Activated naive CD8-positive, alpha-beta T cell treated with anti-CD3 and anti-CD28 coated beads, Interleukin-2, amount 50 U/mL, for 24 hours (primary cell): ENCODE results near the gene TMPRSS9.
"Not testable (repeated sequence)": the region's sequence is repeated elsewhere in the genome, so short reads cannot be mapped to it uniquely, and the experiment has no call there.

Source experiments
- ATAC-seq: fragments of 150-1000 bp; cut with Tn5 transposase; one replicate; pipeline ENCODE4 v1.10.0; 2021
- DNase-seq: peaks from one replicate; pipeline ENCODE4 v3.0.0; 2021
- H3K27ac Mint-ChIP-seq: one replicate; pipeline ENCODE4 v1.8.0; 2021; ENCODE audit warnings: mild to moderate bottlenecking, mixed read lengths
- H3K27me3 Mint-ChIP-seq: one replicate; pipeline ENCODE4 v1.8.0; 2021; ENCODE audit warnings: mixed read lengths
- H3K36me3 Mint-ChIP-seq: one replicate; pipeline ENCODE4 v1.8.0; 2021; ENCODE audit warnings: low read depth, mixed read lengths
- H3K4me1 Mint-ChIP-seq: one replicate; pipeline ENCODE4 v1.8.0; 2021; ENCODE audit warnings: mixed read lengths
- H3K4me3 Mint-ChIP-seq: one replicate; pipeline ENCODE4 v1.8.0; 2021; ENCODE audit warnings: mild to moderate bottlenecking, moderate library complexity, mixed read lengths
- H3K9me3 Mint-ChIP-seq: one replicate; pipeline ENCODE4 v1.8.0; 2021; ENCODE audit warnings: mixed read lengths

The TMPRSS9 gene

DNA sequence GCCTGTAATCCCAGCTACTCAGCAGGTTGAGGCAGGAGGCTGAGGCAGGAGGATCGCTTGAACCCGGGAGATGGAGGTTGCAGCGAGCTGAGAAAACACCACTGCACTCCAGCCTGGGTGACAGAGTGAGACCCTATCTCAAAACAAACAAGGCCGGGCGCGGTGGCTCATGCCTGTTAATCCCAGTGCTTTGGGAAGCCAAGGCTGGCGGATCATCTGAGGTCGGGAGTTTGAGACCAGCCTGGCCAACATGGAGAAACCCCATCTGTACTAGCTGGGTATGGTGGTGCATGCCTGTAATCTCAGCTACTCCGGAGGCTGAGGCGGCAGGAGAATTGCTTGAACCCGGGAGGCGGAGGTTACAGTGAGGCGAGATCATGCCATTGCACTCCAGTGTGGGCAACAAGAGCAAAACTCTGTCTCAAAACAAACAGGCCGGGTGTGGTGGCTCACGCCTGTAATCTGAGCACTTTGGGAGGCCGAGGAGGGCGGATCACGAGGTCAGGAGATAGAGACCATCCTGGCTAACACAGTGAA, 35.3 kb downstream of the TMPRSS9 start:
- not testable (repeated sequence) for H3K27ac Mint-ChIP-seq, DNase-seq, ATAC-seq, H3K4me1 Mint-ChIP-seq, H3K36me3 Mint-ChIP-seq, H3K27me3 Mint-ChIP-seq, H3K9me3 Mint-ChIP-seq, H3K4me3 Mint-ChIP-seq

DNA sequence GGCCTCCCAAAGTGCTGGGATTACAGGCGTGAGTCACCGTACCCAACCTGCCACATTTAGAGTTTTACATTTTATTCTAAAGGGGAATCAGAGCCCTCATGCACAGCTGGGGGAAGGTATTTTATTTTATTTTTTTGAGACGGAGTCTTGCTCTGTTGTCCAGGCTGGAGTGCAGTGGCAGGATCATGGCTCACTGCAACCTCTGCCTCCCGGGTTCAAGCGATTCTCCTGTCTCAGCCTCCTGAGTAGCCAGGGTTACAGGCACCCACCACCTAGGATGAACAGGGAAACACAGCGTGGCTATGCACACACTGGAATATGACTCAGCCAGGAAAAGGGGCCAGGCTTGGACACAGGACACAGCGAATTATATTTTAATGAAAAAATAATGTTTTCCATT, 37.1 kb downstream of the TMPRSS9 start:
- not testable (repeated sequence) for H3K27ac Mint-ChIP-seq, ATAC-seq, DNase-seq, H3K4me3 Mint-ChIP-seq, H3K27me3 Mint-ChIP-seq, H3K36me3 Mint-ChIP-seq, H3K4me1 Mint-ChIP-seq, H3K9me3 Mint-ChIP-seq

DNA sequence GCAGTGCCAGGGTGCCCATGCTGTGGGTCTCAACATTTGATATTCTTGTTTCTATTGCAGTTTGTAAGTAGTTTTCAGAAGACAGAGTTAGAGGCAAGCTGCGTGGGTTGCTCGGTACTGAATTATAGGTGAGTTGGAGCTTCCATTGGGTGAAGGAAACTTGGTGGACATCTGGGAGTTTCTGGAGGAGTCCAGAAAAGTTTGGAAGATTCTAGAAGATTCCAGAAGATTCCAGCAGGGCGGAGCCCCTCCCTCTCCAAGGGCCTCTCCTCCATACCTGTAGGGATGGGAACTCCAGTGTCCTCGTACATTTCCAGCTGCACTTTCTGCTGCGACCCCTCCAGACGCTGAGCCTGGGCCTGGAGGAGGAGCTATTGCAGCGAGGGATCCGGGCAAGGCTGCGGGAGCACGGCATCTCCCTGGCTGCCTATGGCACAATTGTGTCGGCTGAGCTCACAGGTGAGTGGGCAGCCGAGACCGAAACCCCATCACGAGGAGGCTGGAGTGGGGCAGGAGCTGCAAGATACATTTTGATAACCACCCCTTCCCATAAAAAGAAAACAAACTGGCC, 38.8 kb downstream of the TMPRSS9 start:
- no peaks in the 10 kb centered on the region for H3K9me3 Mint-ChIP-seq
- DNase-seq (no peak), ATAC-seq (no peak)
- H3K4me1 Mint-ChIP-seq, result peaks cover 2% of the 10 kb centered on the region
- H3K36me3 Mint-ChIP-seq, result no peaks in the 10 kb centered on the region
- H3K4me3 Mint-ChIP-seq, result no peak overlapping the region
- H3K27ac Mint-ChIP-seq, result no peak overlapping the region
- no peaks in the 10 kb centered on the region for H3K27me3 Mint-ChIP-seq

DNA sequence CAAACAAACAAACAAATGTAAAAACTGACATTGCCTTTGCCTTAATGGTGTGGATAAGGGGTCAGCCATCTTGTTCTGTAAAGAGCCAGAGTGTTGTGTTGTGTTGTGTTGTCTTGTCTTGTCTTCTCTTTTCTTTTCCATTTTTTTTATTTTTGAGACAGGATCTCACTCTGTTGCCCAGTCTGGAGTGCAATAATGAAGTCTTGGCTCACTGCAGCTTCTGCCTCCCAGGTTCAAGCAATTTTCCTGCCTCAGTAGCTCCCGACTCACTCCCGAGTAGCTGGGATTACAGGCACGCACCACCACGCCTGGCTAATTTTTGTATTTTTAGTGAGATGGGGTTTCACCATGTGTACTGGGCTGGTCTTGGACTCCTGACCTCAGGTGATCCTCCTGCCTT, 39.5 kb downstream of the TMPRSS9 start:
- no peaks in the 10 kb centered on the region for H3K4me1 Mint-ChIP-seq
- H3K4me3 Mint-ChIP-seq, result no peak overlapping the region
- H3K9me3 Mint-ChIP-seq, result no peaks in the 10 kb centered on the region
- no peaks in the 10 kb centered on the region for H3K36me3 Mint-ChIP-seq
- DNase-seq (no peak), ATAC-seq (no peak)
- H3K27ac Mint-ChIP-seq, result no peak overlapping the region
- H3K27me3 Mint-ChIP-seq, result no peaks in the 10 kb centered on the region

DNA sequence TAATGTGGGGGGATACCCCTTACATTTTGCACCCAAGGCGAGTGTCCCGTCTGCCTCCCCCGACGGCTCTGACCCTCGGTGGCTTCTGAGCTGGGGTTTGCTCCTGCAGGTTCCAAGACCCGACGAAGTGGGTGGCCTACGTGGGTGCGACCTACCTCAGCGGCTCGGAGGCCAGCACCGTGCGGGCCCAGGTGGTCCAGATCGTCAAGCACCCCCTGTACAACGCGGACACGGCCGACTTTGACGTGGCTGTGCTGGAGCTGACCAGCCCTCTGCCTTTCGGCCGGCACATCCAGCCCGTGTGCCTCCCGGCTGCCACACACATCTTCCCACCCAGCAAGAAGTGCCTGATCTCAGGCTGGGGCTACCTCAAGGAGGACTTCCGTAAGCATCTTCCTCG, 48.2 kb downstream of the TMPRSS9 start:
- ATAC-seq (no peak), DNase-seq (no peak)
- no peaks in the 10 kb centered on the region for H3K36me3 Mint-ChIP-seq
- H3K27ac Mint-ChIP-seq, result no peak overlapping the region
- H3K4me1 Mint-ChIP-seq, result no peaks in the 10 kb centered on the region
- no peaks in the 10 kb centered on the region for H3K9me3 Mint-ChIP-seq
- no peak overlapping the region for H3K4me3 Mint-ChIP-seq
- H3K27me3 Mint-ChIP-seq, result peaks cover 2% of the 10 kb centered on the region

DNA sequence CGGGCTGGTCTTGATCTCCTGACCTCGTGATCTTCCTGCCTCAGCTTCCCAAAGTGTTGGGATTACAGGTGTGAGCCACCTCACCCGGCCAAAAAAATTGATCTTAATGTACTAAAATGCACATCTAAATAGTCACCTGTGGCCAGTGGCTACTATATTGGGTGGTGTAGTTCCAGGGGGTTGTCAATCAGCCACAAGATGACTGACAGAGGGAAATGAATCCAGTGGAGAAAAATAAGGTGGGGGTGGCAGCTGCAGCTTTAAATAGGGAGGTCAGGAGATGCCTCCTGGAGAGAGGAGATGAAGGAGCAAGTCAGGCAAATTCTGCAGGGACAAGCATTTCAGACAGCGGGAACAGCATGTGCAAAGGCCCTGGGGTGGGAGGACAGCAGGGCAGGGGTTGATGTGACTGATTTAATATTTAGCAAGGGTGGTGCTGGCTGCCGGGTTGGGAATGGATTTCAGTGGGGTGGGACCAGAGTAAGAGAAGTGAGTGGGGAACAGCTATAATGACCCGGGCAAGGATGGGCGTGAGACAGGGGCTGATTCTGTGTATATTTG, 49.4 kb downstream of the TMPRSS9 start:
- Mint-ChIP-seq H3K4me1 (no peaks in the 10 kb centered on the region), H3K27ac (no peak overlapping the region), H3K9me3 (no peaks in the 10 kb centered on the region), H3K4me3 (no peak overlapping the region), H3K36me3 (no peaks in the 10 kb centered on the region), H3K27me3 (peaks cover 2% of the 10 kb centered on the region)
- ATAC-seq, result no peak
- no peak for DNase-seq

DNA sequence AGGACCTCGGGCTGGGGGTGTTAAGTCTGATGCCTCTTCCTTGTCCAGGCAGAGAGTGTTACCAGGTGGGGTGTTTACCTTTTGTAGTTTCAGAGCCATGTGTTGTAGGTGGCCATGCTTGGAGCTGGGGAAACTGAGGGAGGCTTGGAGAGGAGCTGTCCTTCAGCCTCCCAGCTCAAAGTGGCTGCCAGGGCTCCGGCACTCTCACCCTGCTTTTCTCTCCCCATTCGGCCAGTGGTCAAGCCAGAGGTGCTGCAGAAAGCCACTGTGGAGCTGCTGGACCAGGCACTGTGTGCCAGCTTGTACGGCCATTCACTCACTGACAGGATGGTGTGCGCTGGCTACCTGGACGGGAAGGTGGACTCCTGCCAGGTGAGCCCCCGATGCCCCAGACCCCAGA, 50.0 kb downstream of the TMPRSS9 start:
- H3K36me3 Mint-ChIP-seq, result no peaks in the 10 kb centered on the region

DNA sequence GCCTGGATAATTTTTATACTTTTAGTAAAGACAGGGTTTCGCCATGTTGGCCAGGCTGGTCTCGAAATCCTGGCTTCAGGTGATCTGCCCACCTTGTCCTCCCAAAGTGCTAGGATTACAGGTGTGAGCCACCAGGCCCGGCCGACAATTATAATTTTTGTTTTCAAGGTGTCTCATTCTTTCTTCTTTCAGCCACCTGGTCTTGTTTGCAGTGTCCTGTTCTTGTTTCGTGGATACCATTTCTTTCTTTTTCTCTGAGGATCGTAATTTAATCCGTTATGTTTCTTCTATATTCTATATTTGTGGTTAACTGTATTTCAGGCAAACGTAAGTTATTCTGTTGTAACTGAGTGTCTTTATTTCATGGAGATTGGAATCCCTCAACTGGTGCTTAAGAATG, 51.6 kb downstream of the TMPRSS9 start:
- Mint-ChIP-seq H3K4me1 (no peaks in the 10 kb centered on the region), H3K27me3 (peaks cover 2% of the 10 kb centered on the region), H3K36me3 (no peaks in the 10 kb centered on the region), H3K4me3 (no peak overlapping the region), H3K9me3 (no peaks in the 10 kb centered on the region), H3K27ac (no peak overlapping the region)
- DNase-seq (no peak), ATAC-seq (no peak)

More for the DNA sequence above, 50.0 kb downstream of the TMPRSS9 start:
- DNase-seq (no peak), ATAC-seq (no peak)
- peaks cover 2% of the 10 kb centered on the region for H3K27me3 Mint-ChIP-seq
- no peak overlapping the region for H3K4me3 Mint-ChIP-seq
- no peak overlapping the region for H3K27ac Mint-ChIP-seq
- H3K4me1 Mint-ChIP-seq, result no peaks in the 10 kb centered on the region
- no peaks in the 10 kb centered on the region for H3K9me3 Mint-ChIP-seq

DNA sequence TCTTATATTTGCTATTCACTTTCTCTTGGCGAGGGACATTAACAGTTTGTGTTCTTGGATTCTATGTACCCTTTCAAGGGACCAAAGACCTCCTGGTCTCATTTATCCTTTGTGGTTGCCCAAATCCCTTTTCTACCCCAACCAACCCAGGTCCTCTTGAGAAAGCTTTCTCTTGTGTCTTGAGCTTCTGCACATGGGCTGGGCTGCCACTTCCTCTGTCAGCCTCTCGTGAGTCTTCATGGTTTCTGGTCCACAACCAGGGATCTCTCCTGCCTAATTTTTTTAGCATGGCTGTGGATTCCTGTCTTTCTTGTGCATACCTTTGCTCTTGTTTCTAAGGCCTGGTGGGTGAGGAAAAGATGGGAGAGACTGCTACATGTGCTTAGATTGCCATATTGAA, 52.4 kb downstream of the TMPRSS9 start:
- H3K4me3 Mint-ChIP-seq, result no peak overlapping the region
- peaks cover 2% of the 10 kb centered on the region for H3K27me3 Mint-ChIP-seq
- DNase-seq (no peak), ATAC-seq (no peak)
- H3K4me1 Mint-ChIP-seq, result no peaks in the 10 kb centered on the region
- no peak overlapping the region for H3K27ac Mint-ChIP-seq
- no peaks in the 10 kb centered on the region for H3K9me3 Mint-ChIP-seq
- H3K36me3 Mint-ChIP-seq, result no peaks in the 10 kb centered on the region

DNA sequence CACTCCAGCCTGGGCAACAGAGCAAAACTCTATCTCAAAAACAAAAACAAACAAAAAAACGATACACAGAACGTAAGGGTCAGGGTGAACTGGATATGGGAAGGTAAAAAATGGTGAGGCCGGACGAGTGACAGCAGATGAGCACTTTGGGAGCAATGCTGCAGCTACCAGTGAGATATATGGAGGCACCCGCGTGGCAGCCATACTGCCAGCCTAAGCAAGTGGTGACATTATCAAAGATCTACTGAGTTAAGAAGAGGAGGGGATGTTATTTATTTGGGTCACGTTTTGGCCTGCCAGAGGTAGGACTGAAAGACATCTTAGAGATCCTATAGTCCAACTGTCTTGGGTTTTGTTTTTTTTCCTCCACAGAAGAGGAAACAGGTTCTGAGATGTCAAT, 53.1 kb downstream of the TMPRSS9 start:
- Mint-ChIP-seq H3K9me3 (no peaks in the 10 kb centered on the region), H3K4me1 (no peaks in the 10 kb centered on the region), H3K27me3 (peaks cover 2% of the 10 kb centered on the region), H3K27ac (no peak overlapping the region), H3K4me3 (no peak overlapping the region), H3K36me3 (peaks cover 4% of the 10 kb centered on the region)
- ATAC-seq, result no peak
- no peak for DNase-seq

DNA sequence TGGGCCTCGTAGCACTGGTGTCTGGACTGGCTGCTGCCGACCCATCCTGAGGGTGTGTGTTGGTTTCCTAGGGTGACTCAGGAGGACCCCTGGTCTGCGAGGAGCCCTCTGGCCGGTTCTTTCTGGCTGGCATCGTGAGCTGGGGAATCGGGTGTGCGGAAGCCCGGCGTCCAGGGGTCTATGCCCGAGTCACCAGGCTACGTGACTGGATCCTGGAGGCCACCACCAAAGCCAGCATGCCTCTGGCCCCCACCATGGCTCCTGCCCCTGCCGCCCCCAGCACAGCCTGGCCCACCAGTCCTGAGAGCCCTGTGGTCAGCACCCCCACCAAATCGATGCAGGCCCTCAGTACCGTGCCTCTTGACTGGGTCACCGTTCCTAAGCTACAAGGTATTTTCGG, 53.6 kb downstream of the TMPRSS9 start:
- Mint-ChIP-seq H3K27me3 (peaks cover 2% of the 10 kb centered on the region), H3K36me3 (peaks cover 4% of the 10 kb centered on the region), H3K4me1 (no peaks in the 10 kb centered on the region), H3K9me3 (no peaks in the 10 kb centered on the region), H3K4me3 (no peak overlapping the region), H3K27ac (no peak overlapping the region)
- no peak for DNase-seq
- no peak for ATAC-seq

DNA sequence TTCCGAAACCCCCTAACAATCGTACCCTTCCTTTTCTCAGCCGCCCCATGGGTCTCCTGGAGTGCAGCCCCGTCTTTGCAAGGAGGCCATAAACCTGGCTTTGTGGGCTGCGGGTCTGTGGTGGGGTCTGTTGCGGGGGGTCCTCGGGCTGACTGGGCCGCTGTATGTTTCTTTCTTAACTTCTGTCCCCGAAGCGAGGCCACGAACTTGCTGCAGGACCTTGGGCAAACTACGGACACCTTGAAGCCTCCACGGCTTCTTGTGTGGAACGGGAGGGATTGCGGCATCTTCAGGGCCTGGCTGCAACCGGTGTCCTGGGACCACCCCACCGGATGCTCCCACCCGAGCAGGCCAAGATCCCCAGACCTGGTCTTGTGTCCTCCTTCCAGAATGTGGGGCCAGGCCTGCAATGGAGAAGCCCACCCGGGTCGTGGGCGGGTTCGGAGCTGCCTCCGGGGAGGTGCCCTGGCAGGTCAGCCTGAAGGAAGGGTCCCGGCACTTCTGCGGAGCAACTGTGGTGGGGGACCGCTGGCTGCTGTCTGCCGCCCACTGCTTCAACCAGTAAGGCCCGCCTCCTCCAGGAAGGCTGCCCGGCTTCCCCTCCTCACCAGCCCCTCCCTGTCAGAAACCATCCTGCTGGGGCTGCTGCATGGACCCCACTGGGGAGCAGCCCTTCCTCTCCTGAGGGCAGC, 55.4 kb downstream of the TMPRSS9 start:
- Mint-ChIP-seq H3K27me3 (peaks cover 2% of the 10 kb centered on the region), H3K4me3 (no peak overlapping the region), H3K27ac (no peak overlapping the region), H3K36me3 (peaks cover 4% of the 10 kb centered on the region), H3K4me1 (no peaks in the 10 kb centered on the region), H3K9me3 (no peaks in the 10 kb centered on the region)
- ATAC-seq, result no peak
- no peak for DNase-seq

DNA sequence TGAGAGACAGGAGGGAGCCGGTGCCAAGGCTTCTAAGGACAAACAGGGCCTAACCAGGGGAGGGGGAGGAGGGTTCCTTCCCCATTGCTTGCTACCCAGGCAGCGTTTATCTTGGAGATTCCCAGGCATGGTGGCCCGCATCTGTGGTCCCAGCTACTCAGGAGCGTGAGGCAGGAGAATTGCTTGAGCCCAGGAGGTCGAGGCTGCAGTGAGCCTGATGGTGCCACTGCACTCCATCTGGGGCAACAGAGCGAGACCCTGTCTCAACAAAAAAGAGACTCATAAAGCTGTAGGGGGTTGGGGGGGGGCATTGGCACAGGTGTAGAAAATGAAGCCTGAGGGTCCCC, 55.9 kb downstream of the TMPRSS9 start:
- Mint-ChIP-seq H3K27me3 (no peaks in the 10 kb centered on the region), H3K4me3 (no peak overlapping the region), H3K27ac (no peak overlapping the region), H3K9me3 (no peaks in the 10 kb centered on the region), H3K4me1 (no peaks in the 10 kb centered on the region), H3K36me3 (peaks cover 4% of the 10 kb centered on the region)
- DNase-seq, result no peak
- no peak for ATAC-seq

DNA sequence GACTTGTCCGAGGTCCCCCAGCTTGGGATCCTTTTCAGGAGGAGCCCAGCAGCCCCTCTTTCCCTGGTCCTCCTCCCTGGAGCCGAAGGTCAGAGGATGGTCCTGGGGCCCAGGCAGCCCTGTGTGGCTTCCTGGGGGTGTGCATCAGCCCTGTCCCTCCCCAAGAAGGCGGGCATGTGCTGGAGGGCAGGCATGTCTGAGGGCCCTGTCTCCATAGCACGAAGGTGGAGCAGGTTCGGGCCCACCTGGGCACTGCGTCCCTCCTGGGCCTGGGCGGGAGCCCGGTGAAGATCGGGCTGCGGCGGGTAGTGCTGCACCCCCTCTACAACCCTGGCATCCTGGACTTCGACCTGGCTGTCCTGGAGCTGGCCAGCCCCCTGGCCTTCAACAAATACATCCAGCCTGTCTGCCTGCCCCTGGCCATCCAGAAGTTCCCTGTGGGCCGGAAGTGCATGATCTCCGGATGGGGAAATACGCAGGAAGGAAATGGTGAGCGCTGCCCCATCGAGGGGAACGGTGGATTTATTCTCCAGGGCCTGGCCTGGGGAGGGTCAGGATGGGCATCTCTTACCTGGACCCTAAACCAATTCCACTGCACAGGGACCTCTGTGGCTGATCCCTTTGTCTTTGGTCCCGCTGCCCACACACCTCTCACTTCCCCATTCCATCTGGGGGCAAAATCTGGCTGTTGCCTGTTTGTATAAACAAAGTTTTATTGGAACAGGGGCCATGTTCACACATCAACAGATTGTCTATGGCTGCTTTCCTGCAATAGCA, 56.4 kb downstream of the TMPRSS9 start:
- H3K27ac Mint-ChIP-seq, result no peak overlapping the region
- H3K4me1 Mint-ChIP-seq, result no peaks in the 10 kb centered on the region
- DNase-seq (no peak), ATAC-seq (no peak)
- H3K27me3 Mint-ChIP-seq, result no peaks in the 10 kb centered on the region
- peaks cover 4% of the 10 kb centered on the region for H3K36me3 Mint-ChIP-seq
- H3K9me3 Mint-ChIP-seq, result no peaks in the 10 kb centered on the region
- no peak overlapping the region for H3K4me3 Mint-ChIP-seq

DNA sequence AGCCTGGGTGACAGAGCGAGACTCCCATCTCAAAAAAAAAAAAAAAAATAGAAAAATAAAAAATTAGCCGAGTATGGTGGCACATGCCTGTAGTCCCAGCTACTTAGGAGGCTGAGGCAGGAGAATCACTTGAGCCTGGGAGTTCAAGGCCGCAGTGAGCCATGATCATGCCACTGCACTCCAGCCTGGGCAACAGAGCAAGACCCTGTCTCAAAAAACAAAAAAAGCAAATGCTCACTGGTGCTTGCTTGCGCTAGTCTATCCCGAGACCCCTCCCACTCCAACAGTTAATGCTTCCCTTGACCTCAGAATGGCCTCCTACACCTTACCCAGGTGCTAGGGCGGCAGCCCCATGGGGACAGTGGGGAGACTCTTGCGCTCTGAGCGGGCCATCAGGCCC, 57.4 kb downstream of the TMPRSS9 start:
- not testable (repeated sequence) for H3K27ac Mint-ChIP-seq, H3K36me3 Mint-ChIP-seq, DNase-seq, H3K27me3 Mint-ChIP-seq, H3K4me3 Mint-ChIP-seq, ATAC-seq, H3K9me3 Mint-ChIP-seq, H3K4me1 Mint-ChIP-seq
